ENCODE data around the gene TEX29. TPM values are rescaled to one million over a fixed set of nuclear protein-coding genes. Genes with fewer than 3 reads are reported as not detected.

The TEX29 gene
- total and polyA plus RNA-seq, 5 donors from 2014 or later: not detected

DNA sequence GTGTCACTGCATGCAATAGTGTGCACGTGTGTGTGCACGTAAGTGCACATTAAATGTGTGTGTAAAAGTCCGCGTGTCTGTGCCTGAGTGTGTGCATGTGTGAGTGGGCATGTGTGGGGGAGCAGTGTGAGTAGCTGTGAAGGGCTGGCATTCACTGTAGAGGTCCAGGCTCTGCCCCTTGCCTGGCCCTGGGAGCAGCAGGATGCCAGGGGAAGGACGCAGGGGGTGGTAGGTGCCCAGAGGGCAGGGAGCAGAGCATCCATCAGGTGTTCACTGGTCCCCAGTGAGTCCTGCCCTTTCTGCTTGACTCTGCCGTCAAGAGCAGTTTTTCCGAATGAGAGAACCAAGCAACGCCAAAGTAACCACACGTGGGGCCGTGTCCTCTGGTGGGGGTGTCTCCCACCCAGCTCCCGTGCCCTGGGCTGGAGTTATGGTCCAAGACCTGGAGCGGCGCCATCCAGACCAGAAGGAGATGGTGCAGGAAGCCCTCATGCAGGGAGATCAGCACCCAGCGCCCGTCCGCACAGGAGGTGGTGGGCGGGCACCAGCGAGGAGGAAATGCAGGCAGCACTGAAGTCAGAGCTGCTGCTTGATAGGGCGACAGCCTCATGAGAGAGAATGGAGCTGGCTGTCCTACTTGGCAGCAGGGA is 68.5 kb downstream of the TEX29 start:
- peaks cover 0 to 44% (median 14%) of the 10 kb centered on the region in 4 donors for H3K4me1 Mint-ChIP-seq
- H3K27ac ChIP-seq (ENCODE audit: insufficient read depth, low read length, poor library complexity, severe bottlenecking): no peak overlapping the region
- peak overlapping the region in 3 of 4 donors; percentile 40 to 79 (median 61) for H3K4me3 Mint-ChIP-seq
- no peaks in the 10 kb centered on the region for H3K36me3 ChIP-seq (ENCODE audit: control insufficient read depth, insufficient read depth, low read length)
- H3K36me3 Mint-ChIP-seq: no peaks in the 10 kb centered on the region
- no peaks in the 10 kb centered on the region for H3K27me3 Mint-ChIP-seq
- no peaks in the 10 kb centered on the region for H3K9me3 ChIP-seq (ENCODE audit: control insufficient read depth in 2 of 2, low read length in 2 of 2)
- no peaks in the 10 kb centered on the region for H3K27me3 ChIP-seq (ENCODE audit: control insufficient read depth, insufficient read depth, low read length)
- H3K4me1 ChIP-seq (ENCODE audit: control insufficient read depth, insufficient read depth, low read length, poor library complexity, severe bottlenecking): peaks cover 15% of the 10 kb centered on the region
- no peaks in the 10 kb centered on the region for H3K9me3 Mint-ChIP-seq
- ATAC-seq (ENCODE audit: low read depth in 2 of 2): peak; percentile 60 to 66
- DNase-seq: peak in 2 of 3 donors; percentile 5 to 23
- H3K27ac Mint-ChIP-seq: peak overlapping the region; percentile 59 to 67 (median 66)
- H3K4me3 ChIP-seq (ENCODE audit: low read depth, low read length): no peak overlapping the region

DNA sequence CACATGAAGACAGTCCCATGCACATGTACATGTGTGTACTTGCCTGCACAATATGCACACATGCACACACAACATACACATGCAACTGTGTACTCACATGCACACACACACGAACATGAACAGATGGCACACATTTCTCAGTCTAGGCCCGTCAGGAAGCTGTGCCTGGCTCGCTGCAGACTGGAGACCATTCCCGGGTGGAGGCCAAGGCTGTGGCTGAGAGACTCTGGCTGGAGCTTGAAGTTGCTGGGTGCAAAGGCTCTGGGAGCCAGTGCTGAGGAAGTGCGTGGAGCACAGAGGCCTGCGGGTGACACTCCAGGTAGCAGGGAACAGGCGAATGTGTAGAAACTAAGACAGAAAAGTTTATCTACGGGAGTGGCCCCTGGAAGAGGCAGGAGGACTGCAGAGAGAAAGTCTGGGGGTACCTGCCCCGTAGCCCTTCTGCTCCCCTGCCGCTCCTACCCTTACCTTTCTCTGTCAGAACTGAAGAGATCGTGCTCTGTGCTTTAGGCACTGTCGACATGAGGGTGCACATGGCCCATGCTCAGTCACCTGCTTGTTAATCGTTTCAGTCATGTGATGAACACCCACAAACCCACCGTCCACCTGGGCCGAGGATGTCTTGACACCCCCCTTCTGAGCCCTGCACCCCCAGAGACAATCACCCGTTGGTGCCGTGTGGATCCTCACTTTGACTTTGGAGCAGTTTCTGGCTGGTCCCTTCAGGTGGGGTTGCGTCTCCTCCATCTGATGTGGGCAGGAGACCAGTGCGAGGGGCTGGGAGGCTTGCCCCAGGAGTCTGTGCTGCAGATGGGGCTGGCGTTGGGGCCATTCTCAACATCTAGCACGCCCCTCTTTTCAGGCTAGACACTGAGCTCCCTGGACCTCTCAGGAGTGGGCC is 69.4 kb downstream of the TEX29 start:
- Mint-ChIP-seq H3K4me3 (no peak overlapping the region), H3K4me1 (peaks cover 0 to 35% (median 10%) of the 10 kb centered on the region in 4 donors), H3K27ac (peak overlapping the region in 2 of 3 donors; percentile 43 to 66), H3K27me3 (no peaks in the 10 kb centered on the region), H3K36me3 (no peaks in the 10 kb centered on the region), H3K9me3 (peaks cover 0 to 1% (median 0%) of the 10 kb centered on the region in 7 donors)
- no peak overlapping the region for H3K4me3 ChIP-seq (ENCODE audit: low read depth, low read length)
- H3K4me1 ChIP-seq (ENCODE audit: control insufficient read depth, insufficient read depth, low read length, poor library complexity, severe bottlenecking): peaks cover 8% of the 10 kb centered on the region
- no peaks in the 10 kb centered on the region for H3K9me3 ChIP-seq (ENCODE audit: control insufficient read depth in 2 of 2, low read length in 2 of 2)
- DNase-seq: no peak
- no peaks in the 10 kb centered on the region for H3K27me3 ChIP-seq (ENCODE audit: control insufficient read depth, insufficient read depth, low read length)
- H3K36me3 ChIP-seq (ENCODE audit: control insufficient read depth, insufficient read depth, low read length): no peaks in the 10 kb centered on the region
- ATAC-seq (ENCODE audit: low read depth in 2 of 2): no peak
- no peak overlapping the region for H3K27ac ChIP-seq (ENCODE audit: insufficient read depth, low read length, poor library complexity, severe bottlenecking)

DNA sequence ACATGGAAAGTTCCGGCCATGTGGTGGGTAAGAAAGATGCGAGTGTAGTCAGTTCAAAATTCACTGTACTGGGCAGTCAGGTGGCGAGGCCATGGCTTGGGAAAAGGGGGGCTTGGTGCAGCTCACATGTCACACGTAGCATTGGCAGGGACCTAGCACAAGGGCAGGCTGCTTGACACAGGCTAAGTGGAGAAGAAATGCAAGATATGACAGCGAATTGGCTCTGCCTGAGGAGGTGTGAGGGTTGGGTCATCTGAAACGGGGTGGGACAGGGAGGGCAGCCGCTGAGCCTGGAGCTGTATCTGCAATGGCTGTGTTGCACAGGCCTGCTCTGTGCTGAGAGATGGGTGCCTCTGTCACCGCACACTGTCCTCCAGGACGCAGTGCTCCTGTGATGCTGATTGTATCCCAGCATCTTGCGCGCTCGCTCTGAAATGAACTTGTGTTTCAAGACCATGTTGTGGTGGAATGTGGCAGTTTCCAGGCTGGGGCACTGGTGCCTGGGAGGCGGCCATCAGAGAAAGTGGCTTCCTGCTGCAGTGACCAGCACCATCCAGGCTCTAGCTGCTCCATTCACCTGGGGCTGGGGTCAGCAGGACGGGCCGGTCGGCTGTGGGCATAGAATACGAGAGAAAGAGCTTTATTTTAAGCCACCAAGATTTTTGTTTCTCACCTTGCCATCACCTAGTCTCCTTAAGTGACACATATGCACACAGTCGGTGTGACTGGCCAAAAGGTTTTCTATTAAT is 70.3 kb downstream of the TEX29 start:
- peaks cover 0 to 27% (median 10%) of the 10 kb centered on the region in 4 donors for H3K4me1 Mint-ChIP-seq
- Histone ChIP-seq H3K9me3 (ENCODE audit: control insufficient read depth in 2 of 2, low read length in 2 of 2) (no peaks in the 10 kb centered on the region), H3K27ac (ENCODE audit: insufficient read depth, low read length, poor library complexity, severe bottlenecking) (no peak overlapping the region), H3K4me1 (ENCODE audit: control insufficient read depth, insufficient read depth, low read length, poor library complexity, severe bottlenecking) (no peaks in the 10 kb centered on the region), H3K4me3 (ENCODE audit: low read depth, low read length) (no peak overlapping the region), H3K36me3 (ENCODE audit: control insufficient read depth, insufficient read depth, low read length) (no peaks in the 10 kb centered on the region), H3K27me3 (ENCODE audit: control insufficient read depth, insufficient read depth, low read length) (no peaks in the 10 kb centered on the region)
- H3K4me3 Mint-ChIP-seq: no peak overlapping the region
- H3K9me3 Mint-ChIP-seq: peaks cover 0 to 2% (median 0%) of the 10 kb centered on the region in 7 donors
- no peak overlapping the region for H3K27ac Mint-ChIP-seq
- H3K27me3 Mint-ChIP-seq: no peaks in the 10 kb centered on the region
- no peak for DNase-seq
- ATAC-seq (ENCODE audit: low read depth in 2 of 2): no peak
- H3K36me3 Mint-ChIP-seq: no peaks in the 10 kb centered on the region

DNA sequence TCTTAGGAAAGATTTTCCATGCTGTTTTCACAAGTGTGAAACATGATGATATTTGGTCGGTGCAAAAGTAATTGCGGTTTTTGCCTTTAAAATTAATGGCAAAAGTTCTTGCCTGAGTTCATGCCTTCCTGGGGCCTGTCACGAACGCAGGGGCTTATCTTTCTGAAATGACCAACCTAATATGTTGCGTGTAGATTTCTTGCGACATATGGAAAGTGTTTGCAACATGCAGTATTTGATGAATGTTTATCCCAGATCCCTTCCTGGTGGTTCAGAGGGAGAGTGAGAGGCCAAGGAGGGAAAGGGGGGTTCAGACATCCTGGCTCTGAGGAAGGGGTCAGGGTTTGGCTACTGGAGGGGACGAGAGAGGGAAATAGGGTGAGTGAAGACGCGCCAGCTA is 72.0 kb downstream of the TEX29 start:
- no peak overlapping the region for H3K4me3 Mint-ChIP-seq
- Histone ChIP-seq H3K9me3 (ENCODE audit: control insufficient read depth in 2 of 2, low read length in 2 of 2) (no peaks in the 10 kb centered on the region), H3K4me1 (ENCODE audit: control insufficient read depth, insufficient read depth, low read length, poor library complexity, severe bottlenecking) (no peaks in the 10 kb centered on the region), H3K27ac (ENCODE audit: insufficient read depth, low read length, poor library complexity, severe bottlenecking) (no peak overlapping the region), H3K36me3 (ENCODE audit: control insufficient read depth, insufficient read depth, low read length) (no peaks in the 10 kb centered on the region), H3K27me3 (ENCODE audit: control insufficient read depth, insufficient read depth, low read length) (no peaks in the 10 kb centered on the region), H3K4me3 (ENCODE audit: low read depth, low read length) (no peak overlapping the region)
- no peak overlapping the region for H3K27ac Mint-ChIP-seq
- ATAC-seq (ENCODE audit: low read depth in 2 of 2): no peak
- no peaks in the 10 kb centered on the region for H3K36me3 Mint-ChIP-seq
- DNase-seq: no peak
- peaks cover 0 to 22% (median 10%) of the 10 kb centered on the region in 4 donors for H3K4me1 Mint-ChIP-seq
- peaks cover 0 to 2% (median 0%) of the 10 kb centered on the region in 7 donors for H3K9me3 Mint-ChIP-seq
- no peaks in the 10 kb centered on the region for H3K27me3 Mint-ChIP-seq

DNA sequence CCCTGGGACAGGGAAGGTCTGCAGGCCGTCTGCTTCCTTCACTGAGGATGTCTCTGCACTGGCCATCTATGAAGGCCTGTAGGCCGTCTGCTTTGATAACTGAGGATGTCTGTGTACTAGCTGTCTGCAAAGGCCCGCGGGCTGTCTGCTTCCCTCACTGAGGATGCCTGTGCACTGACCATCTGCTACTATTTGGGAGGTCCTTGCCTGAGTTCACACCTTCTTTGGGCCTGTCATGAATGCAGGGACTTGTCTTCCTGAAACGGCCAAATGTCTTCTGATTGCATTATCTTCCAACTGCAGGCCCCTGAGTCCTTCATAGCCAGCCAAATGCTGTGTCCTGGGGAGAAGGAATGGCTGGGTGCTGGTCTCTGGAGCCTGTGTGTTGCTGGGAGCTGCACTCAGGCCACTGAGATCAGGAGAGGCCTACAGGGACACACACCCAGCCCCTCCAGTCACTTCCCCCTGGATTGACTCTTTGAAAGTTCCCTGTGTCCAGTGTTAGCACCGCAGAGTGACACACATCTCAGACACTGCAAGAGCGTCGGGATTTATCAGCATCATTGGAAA is 72.9 kb downstream of the TEX29 start:
- no peaks in the 10 kb centered on the region for H3K27me3 ChIP-seq (ENCODE audit: control insufficient read depth, insufficient read depth, low read length)
- H3K27ac ChIP-seq (ENCODE audit: insufficient read depth, low read length, poor library complexity, severe bottlenecking): no peak overlapping the region
- Mint-ChIP-seq H3K9me3 (peaks cover 0 to 2% (median 0%) of the 10 kb centered on the region in 7 donors), H3K4me3 (no peak overlapping the region), H3K27ac (no peak overlapping the region), H3K36me3 (no peaks in the 10 kb centered on the region), H3K27me3 (no peaks in the 10 kb centered on the region), H3K4me1 (peaks cover 0 to 18% (median 10%) of the 10 kb centered on the region in 4 donors)
- DNase-seq: no peak
- H3K9me3 ChIP-seq (ENCODE audit: control insufficient read depth in 2 of 2, low read length in 2 of 2): no peaks in the 10 kb centered on the region
- ATAC-seq (ENCODE audit: low read depth in 2 of 2): no peak
- H3K4me1 ChIP-seq (ENCODE audit: control insufficient read depth, insufficient read depth, low read length, poor library complexity, severe bottlenecking): no peaks in the 10 kb centered on the region
- no peaks in the 10 kb centered on the region for H3K36me3 ChIP-seq (ENCODE audit: control insufficient read depth, insufficient read depth, low read length)
- no peak overlapping the region for H3K4me3 ChIP-seq (ENCODE audit: low read depth, low read length)

Other genes with a start within 250 kb of the TEX29 start
- 84.9 TPM for gene ARHGEF7, start 205.3 kb upstream of the TEX29 start, total RNA-seq
- gene ARHGEF7, start 205.3 kb upstream of the TEX29 start, polyA plus RNA-seq: 10 to 100 TPM in 1 of 4 donors, 1 to 10 TPM in 3; 7.1 to 10.3 (median 9.0) TPM

Measured in CD4-positive, CD25-positive, alpha-beta regulatory T cell (primary cell).